ENCODE measurements around the gene UCK2.

UCK2 gene

DNA sequence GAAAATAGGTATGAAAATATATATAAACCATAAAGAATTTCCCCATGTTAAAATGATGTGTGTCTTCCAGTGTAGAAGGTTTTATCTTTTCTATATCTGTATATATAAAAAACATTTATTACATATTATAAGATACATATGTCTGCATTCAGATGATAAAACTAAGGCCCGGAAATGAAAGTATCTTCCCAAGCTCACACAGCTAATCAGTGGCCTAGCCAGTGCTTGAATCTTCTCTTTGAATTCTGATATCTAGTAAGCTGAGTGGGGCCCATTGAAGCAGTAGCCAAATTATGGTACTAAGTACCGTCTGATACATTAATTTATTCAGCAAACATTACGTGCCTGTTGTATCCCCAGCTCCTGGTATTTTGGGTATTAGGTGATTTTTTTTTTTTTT lies 28.6 kb downstream of the UCK2 start:
- no peak for DNase-seq

DNA sequence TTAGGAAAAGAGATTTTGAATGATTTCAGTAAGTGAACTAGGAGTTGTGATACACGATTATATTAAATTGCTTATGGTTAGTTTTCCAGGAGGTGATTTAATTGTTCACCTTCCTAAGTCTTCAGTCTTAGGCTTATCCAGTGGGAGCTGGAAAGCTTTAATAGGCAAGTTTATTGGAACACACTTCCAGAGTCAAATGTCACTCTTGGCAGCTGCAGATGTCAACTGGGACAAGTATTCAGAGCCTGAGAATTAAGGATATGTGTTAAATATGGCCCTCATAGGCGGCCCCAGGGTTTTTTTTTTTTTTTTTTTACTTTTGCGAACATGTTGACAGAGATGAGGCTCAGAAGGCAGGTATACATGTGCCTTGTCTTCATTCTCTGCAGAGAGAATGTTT lies 29.2 kb downstream of the UCK2 start:
- no peak for DNase-seq

DNA sequence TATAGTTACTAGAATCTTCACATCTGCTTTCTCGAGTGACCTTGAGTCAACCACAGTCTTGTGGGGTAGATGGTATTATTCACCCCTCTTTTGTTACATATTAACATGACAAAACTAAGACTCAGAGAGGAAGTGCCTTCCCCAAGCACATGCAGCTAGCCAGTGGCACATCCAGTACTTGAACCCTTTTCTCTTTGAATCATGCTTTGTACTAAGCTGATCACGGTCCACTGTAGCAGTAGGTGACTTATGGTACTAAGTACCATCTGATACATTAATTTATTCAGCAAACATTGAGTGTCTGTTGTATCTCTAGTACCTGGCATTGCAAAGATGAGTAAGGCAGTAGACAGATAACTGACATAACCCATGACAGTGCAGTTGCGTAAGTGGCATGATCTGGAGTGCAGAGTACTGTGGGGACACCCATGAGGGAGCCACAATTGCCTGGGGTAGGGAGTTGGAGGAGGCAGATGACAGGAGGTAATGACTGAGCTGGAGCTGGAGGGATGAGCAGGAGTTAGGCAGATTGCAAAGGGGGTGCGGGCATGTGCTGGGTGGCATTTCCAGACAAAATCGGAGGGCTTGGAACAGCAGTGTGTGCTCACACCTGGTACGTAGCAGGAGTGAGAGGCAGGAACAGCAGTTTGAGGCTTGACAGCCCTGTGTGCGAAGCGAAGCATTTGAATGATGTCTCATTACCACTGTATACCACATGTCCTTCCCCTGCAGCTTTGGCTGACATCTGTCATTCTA lies 29.8 kb downstream of the UCK2 start:
- no peak for DNase-seq

DNA sequence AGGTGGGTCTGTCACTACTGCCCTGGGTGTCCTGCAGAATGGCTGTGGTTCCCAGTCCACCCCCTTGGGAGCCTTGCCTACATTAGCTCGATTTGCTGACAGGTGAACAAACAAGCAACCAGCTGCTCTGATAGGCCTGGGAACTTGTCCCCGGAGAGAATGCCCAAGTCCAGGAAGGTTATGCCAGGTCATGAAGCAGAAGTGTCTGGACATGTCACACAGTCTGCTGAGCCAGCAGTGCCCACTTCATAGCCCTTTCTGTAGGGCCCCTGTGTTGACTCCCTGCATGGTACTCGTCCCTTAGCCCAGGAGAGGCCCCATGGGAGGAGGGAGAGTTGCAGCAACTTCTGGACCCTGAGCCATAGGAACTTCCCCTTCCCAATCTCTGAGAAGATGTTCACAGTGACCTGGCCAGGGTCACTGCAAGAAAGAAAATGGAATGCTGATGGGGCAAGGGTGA lies 31.0 kb downstream of the UCK2 start:
- no peak for DNase-seq

DNA sequence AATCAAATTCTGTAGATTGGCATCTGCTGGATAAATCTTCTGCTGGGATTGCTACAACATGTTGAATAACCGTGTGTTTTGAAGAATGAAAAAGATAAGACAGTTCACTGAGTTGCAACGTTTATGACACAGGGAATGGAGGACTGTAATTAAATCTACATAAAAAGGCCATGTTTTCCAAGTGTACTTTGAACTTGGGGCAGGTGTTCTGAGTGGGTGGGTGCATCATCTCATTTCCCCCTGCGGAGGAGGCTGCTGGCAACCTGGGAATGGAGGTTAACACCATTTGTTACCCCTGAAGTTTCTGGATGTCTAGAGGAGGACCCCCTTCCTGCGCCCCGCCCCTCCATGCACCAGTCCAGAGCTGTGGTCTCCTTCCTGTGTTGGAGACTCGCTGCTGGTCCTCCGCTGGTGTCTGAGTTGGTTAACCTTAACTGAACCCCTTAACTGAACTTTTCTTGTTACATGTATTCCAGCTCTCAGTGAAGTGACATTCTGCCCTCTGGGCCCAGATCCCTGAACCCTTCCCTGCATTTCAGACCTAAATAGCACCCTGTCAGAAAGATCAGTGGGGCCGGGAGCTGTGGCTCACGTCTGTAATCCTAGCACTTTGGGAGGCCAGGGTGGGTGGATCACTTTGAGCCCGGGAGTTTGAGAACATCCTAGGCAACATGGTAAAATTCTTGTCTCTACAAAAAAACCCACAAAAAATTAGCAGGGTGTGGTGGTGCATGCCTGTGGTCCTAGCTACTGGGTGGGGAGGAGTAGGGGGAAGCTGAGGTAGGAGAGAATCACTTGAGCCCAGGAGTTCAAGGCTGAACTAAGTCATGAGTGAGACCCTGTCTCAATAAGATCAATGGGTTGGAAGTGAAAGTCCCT lies 31.8 kb downstream of the UCK2 start:
- DNase-seq = no peak

DNA sequence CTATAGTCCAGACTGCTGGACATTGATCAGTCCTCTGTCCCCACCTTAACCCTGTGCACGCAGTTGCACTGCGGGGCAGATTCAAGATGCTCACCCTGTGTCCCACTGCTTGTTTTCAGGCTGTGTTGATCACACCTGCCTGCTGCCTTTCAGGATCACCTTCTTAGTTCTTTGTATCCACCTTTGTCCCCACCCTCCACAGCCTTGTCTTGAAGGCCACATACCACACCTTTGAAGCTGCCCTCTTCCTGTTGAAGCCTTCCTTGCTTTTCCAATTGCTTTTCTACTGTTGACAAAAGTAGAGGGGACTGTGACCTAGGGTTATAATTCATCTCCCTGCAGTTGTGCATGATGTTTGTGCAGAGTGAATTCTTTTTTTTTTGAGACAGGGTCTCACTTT lies 32.7 kb downstream of the UCK2 start:
- DNase-seq = no peak

DNA sequence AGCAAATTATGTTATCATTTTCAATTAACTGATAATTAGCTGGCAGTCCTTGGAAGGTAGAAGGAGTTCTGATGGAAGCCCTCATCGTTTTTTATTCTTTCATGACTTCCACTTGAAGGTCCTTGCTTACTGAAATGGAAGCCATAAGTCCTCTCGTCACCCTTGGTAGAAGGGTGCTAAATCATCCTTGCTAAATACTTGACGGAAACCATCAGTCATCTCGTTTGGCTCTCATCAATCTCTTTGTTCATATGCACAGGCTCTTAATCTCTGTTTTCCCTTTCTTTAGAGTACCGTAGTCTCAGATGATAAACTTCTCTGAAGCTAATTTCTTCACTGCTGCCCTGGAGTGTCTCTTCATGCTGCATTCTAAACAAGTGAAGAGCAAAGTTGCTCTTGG lies 34.5 kb downstream of the UCK2 start:
- DNase-seq = no peak

DNA sequence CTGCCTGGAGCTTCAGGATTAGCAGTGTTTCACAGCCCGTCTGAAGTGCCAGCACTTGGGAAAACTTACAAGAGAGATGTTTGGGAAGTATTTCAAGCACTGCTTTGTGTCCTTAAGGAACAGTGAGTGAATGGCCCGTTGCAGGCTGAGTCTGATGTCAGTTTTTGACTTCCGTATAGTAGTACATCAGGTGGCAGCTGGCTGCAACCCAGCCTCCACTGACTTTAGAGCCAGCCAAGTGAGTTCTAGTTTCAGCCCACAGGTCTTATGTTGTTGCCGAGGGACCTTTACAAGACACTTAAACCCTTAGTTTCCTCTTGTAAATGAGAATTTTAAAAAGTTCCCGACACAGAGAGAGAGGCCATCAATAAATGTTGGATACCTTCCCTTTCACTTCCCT lies 35.0 kb downstream of the UCK2 start:
- DNase-seq = no peak

DNA sequence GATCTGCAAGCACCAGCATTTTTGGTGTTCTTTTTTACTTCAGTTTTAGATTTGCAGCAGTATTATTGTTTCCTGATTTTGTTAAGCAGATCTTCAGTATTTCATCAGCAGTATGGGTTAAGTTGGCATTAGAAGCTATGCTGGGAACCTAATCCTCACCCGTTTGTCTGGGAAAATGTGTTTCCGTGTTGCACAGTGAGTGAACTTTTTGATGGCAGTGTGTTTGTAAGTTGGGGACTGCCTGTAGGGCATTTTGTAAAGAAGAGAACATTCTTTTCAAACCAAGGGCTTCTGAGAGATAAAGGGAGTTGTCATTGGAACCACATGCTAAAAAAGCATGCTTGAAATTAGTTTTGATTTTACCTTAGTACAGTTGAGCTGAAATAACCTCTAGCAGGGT lies 35.9 kb downstream of the UCK2 start:
- DNase-seq = no peak

DNA sequence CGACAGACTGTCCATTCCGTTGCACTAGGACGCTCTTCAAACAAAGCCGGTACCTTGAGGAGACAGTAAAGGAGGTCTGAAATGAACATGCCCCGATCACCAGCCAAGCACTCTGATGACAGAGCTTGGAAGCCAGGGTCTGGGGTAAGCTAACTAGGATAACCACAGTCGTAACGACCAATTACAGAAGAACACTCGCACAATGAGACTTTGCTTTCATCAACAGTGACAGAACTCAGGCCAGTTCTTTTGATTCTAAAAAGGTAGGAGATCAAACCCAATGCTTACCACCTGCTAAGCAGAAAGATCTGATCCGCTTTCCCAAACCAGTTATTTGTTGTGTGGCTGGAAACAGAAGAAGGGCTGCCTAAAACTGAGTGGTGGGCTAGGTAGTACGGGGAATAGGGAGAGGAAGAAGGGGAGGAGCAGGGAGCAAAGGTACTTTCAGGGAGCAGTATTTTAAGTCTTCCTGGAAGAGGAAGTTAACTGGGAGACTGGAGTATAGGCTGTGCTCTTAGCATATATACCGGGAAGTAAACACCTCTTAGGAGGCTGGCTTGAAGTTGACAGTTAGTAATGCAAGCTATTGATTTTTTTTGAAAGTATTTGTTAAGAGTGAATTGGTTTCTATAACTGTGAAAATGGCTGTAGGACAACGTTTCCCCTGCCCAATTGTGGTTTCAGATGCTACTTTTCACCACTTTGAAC lies 38.4 kb downstream of the UCK2 start:
- DNase-seq = no peak

DNA sequence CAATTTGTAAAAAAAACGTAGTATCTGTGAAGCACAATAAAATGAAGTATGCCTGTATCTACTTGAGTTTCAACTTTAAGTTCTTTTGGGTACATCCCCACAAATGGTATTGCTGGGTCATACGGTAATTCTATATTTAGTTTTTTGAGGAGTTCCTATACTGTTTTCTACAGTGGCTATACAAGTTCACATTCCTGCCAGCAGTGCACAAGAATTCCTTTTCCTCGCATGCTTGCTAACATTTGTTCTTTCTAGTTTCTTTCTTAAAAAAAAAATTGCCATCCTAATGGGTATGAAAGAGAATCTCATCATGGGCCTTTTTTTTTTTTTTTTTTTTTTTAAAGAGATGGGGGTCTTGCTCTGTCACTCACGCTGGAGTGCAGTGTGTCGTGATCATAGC lies 41.9 kb downstream of the UCK2 start:
- no peak for DNase-seq

DNA sequence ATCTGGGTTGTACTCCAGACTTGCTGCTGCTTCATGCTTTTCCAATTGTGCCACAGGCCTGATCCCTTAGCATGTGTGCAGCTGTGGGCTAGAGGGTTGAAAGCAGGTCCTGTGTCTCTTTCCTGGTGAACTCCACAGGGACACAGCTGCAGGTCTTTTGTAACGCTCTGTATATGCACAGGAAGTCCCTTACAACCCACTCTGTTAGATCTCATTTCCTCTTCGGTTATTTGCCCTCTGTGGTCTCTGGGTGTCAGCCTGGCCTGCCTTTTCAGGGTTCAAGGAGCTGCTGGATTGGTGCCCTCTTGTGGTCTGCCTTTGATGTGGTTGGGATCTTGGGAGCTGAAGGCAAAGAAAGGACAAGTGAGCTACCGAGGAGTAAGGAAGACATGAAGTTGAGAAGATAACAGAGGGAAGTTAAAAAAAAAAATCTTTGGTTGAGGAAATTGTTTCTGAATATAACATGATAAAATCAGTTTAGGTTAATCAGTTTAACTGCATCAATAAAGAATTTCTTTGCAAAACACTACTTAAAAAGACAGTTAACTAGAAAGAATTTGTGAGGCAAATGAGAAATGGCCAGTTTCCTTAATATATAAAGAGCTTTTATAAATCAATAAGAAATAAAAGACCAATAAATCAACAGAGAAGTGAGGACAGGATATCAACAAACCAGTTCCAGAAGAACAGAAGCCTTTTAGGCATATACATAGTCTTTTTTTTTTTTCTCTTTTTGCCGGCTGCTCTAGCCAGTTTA lies 44.1 kb downstream of the UCK2 start:
- no peak for DNase-seq

DNA sequence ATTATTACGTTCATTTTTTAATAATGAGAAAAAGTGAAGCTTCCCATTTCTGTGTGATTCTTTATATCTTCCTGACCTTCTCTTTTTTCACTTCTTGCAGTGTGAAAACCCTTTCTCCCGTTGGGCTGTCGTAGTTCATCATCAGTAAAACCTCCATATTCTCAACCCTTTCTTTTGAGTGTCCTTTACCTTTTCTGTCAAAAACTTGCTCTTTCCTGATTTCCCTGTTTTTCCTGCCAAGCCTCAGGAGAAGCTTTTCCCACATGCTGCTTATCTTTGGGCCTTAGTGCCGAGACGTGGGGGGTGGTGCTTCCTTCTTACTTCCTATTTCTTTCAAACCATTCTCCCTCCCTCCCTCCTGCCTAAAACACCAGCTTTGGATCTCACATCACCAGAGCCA lies 46.1 kb downstream of the UCK2 start:
- no peak for DNase-seq

DNA sequence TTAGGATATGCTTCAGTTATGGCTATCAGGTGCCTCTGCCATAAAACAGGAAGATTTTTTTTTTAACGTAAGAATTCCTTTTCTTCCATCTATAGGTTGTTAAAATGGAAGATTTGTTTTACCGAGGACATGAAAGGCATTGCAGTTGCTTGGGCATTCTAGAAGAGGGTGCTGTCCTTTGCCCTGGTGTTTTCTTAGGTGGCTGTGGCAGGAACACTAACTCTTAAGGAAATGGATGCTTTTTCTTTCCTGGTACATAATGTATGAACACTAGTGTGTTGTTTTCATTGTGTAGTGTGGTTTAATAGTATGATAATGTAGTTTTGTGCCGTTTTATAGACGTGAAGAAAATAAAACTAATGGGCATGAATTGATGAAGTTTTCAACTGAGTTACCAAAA lies 47.2 kb downstream of the UCK2 start:
- no peak for DNase-seq

DNA sequence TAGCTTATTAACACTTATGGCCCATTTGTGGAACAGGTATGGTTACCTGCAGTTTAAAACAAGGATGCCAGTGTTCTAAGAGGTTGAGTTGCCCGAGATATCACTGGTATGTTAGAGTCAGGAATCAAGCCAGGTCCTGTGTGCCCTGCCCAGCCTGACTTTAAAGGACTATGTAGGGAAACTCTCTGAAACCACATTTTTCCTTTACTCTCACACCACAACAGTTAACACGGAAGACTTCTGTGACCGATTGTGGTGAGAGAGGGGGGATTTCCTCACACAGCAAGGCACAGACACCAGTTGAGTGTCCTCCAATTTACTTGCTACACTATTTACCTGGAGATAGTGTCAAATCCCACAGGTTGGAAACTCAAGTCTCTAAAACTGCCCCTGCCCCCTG lies 47.8 kb downstream of the UCK2 start:
- no peak for DNase-seq

DNA sequence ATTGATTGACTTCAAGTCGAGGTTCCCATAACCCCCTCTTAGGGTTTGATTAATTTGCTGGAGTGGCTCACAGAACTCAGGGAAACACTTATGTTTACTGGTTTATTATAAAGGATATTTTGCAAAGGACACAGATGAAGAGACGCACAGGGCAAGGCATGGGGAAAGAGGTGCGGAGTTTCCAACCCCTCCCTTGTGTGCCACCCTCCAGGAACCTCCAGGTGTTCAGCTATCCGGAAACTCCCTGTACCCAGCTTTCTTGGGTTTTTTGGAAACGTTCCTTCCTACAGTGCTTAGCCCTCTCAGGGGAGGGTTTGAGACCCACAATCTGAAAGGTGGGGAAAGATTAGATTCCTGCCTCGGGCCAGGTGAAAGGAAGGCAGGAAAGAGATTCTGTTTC lies 48.2 kb downstream of the UCK2 start:
- DNase-seq = no peak

DNA sequence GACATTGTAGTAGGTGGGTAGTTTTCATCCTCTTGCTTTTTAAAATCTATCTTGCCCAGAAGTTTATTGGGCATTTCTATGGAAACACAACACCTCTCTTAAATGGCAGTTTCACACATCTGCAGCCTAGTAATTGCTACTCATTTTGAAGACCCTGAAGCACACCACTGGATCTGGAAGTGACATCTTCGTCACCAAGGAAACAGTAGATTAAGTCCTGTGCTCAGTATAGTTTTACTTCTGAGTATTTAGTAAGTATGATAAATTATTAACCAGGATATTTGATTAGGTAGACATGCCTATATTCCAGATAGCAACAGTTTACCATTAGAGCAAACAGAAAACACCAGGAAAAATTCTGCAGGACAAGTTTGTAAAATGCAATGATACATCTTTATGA lies 48.7 kb downstream of the UCK2 start:
- DNase-seq = no peak

DNA sequence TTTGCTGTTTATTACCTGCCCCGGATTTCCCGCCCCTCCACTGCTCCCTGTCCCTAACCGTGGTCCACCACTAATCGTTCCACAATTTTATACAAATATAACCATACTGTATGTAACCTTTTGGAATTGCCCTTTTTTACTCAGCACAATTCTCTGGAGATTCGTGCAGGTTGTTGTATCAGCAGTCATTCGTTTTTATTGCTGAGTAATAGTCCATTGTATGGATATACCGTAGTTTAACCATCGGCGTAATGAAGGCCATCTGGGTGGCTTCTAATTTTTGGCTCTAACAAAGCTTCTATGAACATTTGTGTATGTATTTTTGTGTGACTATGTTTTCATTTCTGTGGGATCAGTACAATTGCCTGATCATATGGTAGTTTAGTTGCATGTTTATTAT lies 50.0 kb downstream of the UCK2 start:
- DNase-seq = no peak

DNA sequence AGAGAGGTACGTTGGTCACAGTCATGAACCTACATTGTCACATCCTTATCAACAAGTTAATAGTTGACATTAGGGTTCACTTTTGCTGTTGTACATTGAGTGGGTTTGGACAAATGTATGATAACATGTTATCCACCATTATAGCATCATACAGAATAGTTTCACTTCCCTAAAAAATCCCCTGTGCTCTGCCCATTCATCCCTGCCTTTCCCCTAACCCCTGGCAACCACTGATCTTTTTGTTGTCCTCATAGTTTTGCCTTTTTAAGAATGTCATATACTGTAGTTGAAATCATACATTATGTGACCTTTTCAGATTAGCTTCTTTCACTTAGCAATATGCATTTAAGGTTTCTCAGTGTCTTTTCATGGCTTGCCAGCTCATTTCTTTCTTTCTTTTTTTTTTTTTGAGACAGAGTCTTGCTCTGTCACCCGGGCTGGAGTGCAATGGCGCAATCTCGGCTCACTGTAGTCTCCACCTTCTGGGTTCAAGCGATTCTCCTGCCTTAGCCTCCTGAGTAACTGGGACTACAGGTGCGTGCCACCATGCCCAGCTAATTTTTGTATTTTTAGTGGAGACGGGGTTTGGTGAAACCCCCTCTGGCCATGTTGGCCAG lies 50.6 kb downstream of the UCK2 start:
- DNase-seq = no peak

DNA sequence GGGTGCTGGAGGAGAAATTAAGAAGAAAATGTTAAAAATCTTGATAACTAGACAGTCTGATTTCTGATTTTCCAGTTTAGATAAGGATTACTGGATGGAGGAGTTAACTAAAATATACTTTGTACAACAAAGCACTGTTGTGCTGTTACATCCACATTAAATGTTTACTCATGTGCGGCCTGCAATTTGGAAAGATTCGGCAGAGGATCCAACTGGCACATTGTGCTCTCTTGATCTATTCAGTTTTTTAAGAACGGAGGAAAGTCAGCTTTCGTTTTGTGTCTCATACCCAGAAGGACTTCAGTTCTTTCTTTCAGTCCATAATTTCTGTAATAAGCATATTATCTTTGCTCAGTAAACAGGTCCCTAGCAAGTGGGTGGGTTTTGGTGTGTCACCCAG lies 52.5 kb downstream of the UCK2 start:
- DNase-seq = no peak

DNA sequence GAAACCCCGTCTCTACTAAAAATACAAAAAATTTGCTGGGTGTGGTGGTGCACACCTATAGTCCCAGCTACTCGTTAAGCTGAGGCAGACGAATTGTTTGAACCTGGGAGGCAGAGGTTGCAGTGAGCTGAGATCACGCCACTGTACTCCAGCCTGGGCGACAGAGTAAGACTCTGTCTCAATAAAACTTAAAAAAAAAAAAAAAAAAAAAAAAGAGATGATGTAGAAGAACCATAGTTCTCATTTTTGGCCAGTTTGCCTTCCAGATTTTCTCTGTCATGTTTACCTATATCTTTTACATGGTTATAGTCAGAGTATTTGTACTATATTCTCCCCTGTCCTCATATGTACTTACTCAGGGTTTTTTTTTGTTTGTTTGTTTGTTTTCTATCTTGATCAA lies 53.6 kb downstream of the UCK2 start:
- no peak for DNase-seq

DNA sequence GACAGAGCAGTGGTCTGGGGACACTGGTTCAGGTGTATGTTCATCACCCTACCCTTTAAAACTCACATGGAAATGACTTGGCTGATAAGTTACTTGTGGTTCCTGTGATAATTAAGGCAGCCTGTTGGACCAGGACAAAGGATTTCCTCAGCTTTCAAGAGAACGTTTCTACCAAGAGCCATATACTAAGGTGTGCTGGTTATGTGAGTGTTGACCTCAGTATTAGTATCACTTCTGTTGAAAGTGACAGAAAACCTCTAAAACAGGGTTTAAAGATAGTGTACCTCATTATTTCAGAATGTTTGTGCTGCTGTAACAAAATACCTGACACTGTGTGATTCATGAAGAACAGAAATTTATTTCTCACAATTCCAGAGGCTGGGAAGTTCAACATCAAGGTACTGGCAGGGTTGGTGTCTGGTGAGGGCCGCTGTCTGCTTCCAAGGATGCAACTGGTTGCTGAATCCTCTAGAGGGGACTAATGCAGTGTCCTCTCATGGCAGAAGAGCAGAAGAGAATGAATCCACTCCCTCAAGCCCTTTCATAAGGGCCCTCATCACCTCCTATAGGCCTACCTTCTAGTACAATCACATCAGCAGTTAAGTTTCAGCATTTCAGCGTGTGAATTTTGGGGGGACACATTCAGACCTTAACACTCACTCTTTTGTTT lies 54.9 kb downstream of the UCK2 start:
- no peak for DNase-seq

Measured in NCI-H2029 (cell line).